GM10266 (cell line): Measurements from ENCODE around the gene TMOD1.

Source experiments
- DNase-seq: peaks from one replicate; pipeline ENCODE4 v3.0.0; 2012; ENCODE audit errors: extremely low spot score
- CTCF ChIP-seq: IDR thresholded peaks from 2 replicates; pipeline ENCODE4 v1.5.1; 2012; ENCODE audit warnings: mild to moderate bottlenecking, low read depth; ENCODE audit not compliant: control insufficient read depth, insufficient read depth; ENCODE audit errors: missing control alignments

TMOD1 gene

DNA sequence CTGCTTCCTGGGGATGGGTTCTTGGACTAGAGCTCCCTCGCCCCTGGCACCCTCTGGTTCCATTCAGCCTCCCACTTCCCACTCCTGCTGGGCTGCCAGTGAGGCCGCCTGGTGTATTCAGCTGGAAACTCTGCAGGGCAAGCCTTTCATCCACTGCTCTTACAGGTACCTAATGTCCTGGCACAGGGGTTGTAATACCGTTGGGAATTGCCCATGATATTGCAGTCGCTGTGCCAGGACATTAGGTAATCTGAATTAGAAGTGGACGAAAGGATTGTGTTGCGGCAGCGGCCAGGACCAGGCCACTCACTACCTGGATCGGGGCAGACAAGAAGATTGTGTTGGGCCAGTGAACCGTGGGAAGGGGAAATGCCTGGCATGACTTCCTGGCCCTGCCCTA, 13.1 kb downstream of the TMOD1 start:
- no peak for DNase-seq
- TF ChIP-seq CTCF = no peak

DNA sequence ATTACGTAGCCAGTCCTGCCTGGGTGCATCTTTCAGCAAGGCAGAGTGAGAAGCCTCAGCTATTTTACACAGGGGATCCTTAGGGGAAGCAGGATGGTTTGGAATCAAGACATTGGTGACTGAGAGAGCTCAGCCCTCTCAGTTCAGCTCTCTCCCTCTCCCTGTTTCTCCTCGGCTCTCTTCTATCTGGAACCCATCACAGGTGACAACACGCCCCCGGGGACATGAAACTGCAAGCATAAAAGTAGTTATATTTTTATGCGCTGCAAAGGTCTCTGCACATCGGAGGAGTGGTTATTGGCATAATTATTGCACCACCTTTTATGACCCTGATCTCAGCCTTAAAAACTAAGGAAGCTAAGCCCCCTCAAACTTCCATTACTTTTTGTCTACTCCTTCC, 14.2 kb downstream of the TMOD1 start:
- no peak for DNase-seq
- TF ChIP-seq CTCF = no peak

DNA sequence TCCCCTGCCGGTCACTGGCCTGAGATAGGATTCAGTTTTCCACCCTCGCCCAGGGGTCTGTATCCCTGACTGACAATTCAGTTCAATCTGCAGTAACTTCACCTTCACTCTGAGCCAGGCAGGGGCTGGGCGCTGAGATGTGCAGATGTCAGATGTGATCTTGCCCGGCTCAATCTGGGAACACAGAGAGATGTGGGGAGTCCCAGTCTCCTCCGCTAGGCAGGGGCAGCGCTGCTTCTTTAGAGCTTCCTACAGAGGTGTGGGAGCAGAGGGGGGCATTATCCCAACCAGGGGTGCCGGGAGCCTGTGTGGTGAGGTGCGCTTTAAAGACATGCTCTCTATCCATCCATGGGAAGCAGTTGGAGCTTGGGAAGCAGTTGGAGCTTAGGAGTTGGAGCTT, 14.6 kb downstream of the TMOD1 start:
- no peak for TF ChIP-seq CTCF
- DNase-seq = no peak

- TF ChIP-seq CTCF = no peak
- DNase-seq = no peak
These were observed 16.0 kb downstream of the TMOD1 start for GRCh38 chr9:97517331-97518089.

GRCh38 chr9:97518166-97518908, 16.9 kb downstream of the TMOD1 start:
- no peak for DNase-seq
- no peak for TF ChIP-seq CTCF

- no peak for DNase-seq
- TF ChIP-seq CTCF = no peak
These were observed 17.4 kb downstream of the TMOD1 start for GRCh38 chr9:97518909-97519307.

DNA sequence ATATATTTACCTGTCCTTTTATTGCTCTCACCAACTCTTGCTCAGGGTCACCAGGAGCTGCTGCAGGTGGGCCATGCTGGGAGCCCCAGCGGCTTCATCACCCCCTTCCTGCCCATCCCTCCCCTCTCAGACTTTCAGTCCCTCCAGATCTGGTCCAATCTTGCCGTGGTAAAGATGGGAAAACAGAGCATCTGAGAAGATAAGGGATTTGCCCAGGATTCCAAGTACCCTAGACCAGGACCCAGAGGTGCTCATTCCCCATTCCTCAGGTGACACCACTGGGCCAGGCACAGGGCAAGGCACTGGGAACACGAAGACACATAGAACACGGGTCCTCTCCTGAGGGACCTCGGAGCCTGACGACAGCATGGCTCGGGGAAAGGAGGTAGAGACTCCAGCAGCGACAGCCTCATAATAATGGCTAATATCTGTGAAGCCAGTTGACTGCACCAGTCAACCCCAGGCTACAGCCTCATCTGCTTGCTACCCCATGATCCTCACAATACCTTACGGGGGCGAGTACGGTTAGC, 18.0 kb downstream of the TMOD1 start:
- DNase-seq = no peak
- TF ChIP-seq CTCF = no peak
